HuH-7 (cell line): Measurements from ENCODE around the gene SERBP1.

ENCODE experiments used
- DNase-seq: peaks from one replicate; pipeline ENCODE4 v3.0.0; 2011; ENCODE audit warnings: low spot score

Gene SERBP1

DNA sequence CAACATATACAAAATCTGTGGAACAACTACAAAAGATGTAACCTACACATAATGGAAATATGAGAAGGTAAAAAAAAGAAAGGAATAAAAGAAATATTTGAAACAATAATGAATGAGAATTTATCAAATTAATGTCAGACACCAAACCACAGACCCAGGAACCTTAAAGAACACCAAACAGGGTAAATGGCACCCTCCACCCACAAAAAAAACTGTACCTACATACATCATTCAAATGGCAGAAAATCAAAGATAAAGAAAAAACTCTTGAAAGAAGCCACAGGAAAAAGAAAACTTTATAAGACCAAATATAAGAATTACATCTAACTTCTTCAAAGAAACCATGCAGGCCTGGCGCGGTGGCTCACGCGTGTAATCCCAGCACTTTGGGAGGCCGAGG, 68.6 kb downstream of the SERBP1 start:
- no peak for DNase-seq

- no peak for DNase-seq
Measured at GRCh38 chr1:67359592-67359991, 70.6 kb downstream of the SERBP1 start.
